ENCODE data around the gene BUD23. TPM values are rescaled to one million over a fixed set of nuclear protein-coding genes. Genes with fewer than 3 reads are reported as not detected.

BUD23 gene
- total and polyA plus RNA-seq, 4 experiments from 2014 or later = 54.3 to 187 (median 87.5) TPM

GRCh38 chr7:73722785-73723184, 39.4 kb downstream of the BUD23 start:
- Mint-ChIP-seq H3K4me3 (no peak overlapping the region), H3K9me3 (no peaks in the 10 kb centered on the region), H3K27me3 (peaks cover under 1 to 2% of the 10 kb centered on the region in 2 donors), H3K36me3 (no peaks in the 10 kb centered on the region), H3K4me1 (peaks cover 8 to 17% (median 9%) of the 10 kb centered on the region in 4 donors), H3K27ac (peak overlapping the region in 1 of 7 donors; percentile 22)
- ChIA-PET POLR2A (ENCODE audit: partially characterized antibody) (no interaction called here), CTCF (ENCODE audit: partially characterized antibody) (interaction anchor here (1.3 to 5.9 kb wide), 4 partner anchors 10 to 115 kb away, joined by 3 to 111 read pairs (median 4); partner anchors contain the start of gene ABHD11)
- Histone ChIP-seq H3K4me3 (ENCODE audit: low read length in 2 of 2) (no peak overlapping the region), H3K36me3 (ENCODE audit: insufficient read depth, low read length) (no peaks in the 10 kb centered on the region), H3K4me1 (ENCODE audit: insufficient read depth, low read length) (peaks cover 15% of the 10 kb centered on the region), H3K9me3 (ENCODE audit: control insufficient read depth in 1 of 2, low read length in 2 of 2) (no peaks in the 10 kb centered on the region), H3K27ac (ENCODE audit: low read depth, low read length) (no peak overlapping the region), H3K27me3 (ENCODE audit: insufficient read depth, low read length) (no peaks in the 10 kb centered on the region)
- DNase-seq = no peak
- intact Hi-C loops (cut with micrococcal nuclease) = no loop called here

- no peak overlapping the region for H3K4me3 Mint-ChIP-seq
- H3K36me3 Mint-ChIP-seq = no peaks in the 10 kb centered on the region
- Histone ChIP-seq H3K4me3 (ENCODE audit: low read length in 2 of 2) (no peak overlapping the region), H3K4me1 (ENCODE audit: insufficient read depth, low read length) (peaks cover 5% of the 10 kb centered on the region), H3K27ac (ENCODE audit: low read depth, low read length) (no peak overlapping the region), H3K9me3 (ENCODE audit: control insufficient read depth in 1 of 2, low read length in 2 of 2) (no peaks in the 10 kb centered on the region), H3K27me3 (ENCODE audit: insufficient read depth, low read length) (no peaks in the 10 kb centered on the region), H3K36me3 (ENCODE audit: insufficient read depth, low read length) (no peaks in the 10 kb centered on the region)
- no peaks in the 10 kb centered on the region for H3K9me3 Mint-ChIP-seq
- ChIA-PET CTCF (ENCODE audit: partially characterized antibody) (interaction anchor here (1.3 to 5.9 kb wide), 3 partner anchors 12 to 116 kb away, joined by 4 to 111 read pairs (median 5); partner anchors contain the start of gene ABHD11), POLR2A (ENCODE audit: partially characterized antibody) (no interaction called here)
- H3K4me1 Mint-ChIP-seq = peaks cover 4 to 9% (median 5%) of the 10 kb centered on the region in 4 donors
- intact Hi-C loops (cut with micrococcal nuclease) = no loop called here
- H3K27ac Mint-ChIP-seq = no peak overlapping the region
- peaks cover 5 to 7% of the 10 kb centered on the region in 2 donors for H3K27me3 Mint-ChIP-seq
- no peak for DNase-seq
These were observed 40.4 kb downstream of the BUD23 start for GRCh38 chr7:73723813-73724212.

- H3K27ac ChIP-seq (ENCODE audit: low read depth, low read length) = no peak overlapping the region
- Mint-ChIP-seq H3K36me3 (no peaks in the 10 kb centered on the region), H3K4me1 (peaks cover 0 to 2% (median 0%) of the 10 kb centered on the region in 4 donors), H3K27me3 (peaks cover 8 to 10% of the 10 kb centered on the region in 2 donors), H3K9me3 (no peaks in the 10 kb centered on the region), H3K4me3 (no peak overlapping the region), H3K27ac (no peak overlapping the region)
- DNase-seq = no peak
- no peaks in the 10 kb centered on the region for H3K4me1 ChIP-seq (ENCODE audit: insufficient read depth, low read length)
- no peaks in the 10 kb centered on the region for H3K27me3 ChIP-seq (ENCODE audit: insufficient read depth, low read length)
- intact Hi-C loops (cut with micrococcal nuclease) = no loop called here
- H3K9me3 ChIP-seq (ENCODE audit: control insufficient read depth in 1 of 2, low read length in 2 of 2) = no peaks in the 10 kb centered on the region
- H3K4me3 ChIP-seq (ENCODE audit: low read length in 2 of 2) = no peak overlapping the region
- CTCF ChIA-PET (ENCODE audit: partially characterized antibody) = interaction anchor here (1.0 to 5.9 kb wide), 8 partner anchors 9 to 135 kb away, joined by 3 to 111 read pairs (median 5); partner anchors contain the start of gene ABHD11
- H3K36me3 ChIP-seq (ENCODE audit: insufficient read depth, low read length) = no peaks in the 10 kb centered on the region
- POLR2A ChIA-PET (ENCODE audit: partially characterized antibody) = interaction anchor here (1.8 kb wide), 1 partner anchor 119 kb away, joined by 9 read pairs; no protein-coding TSS in a partner anchor
These were observed 42.7 kb downstream of the BUD23 start for GRCh38 chr7:73726083-73726466.

GRCh38 chr7:73727952-73728351, 44.6 kb downstream of the BUD23 start:
- intact Hi-C loops (cut with micrococcal nuclease) = no loop called here
- Histone ChIP-seq H3K27ac (ENCODE audit: low read depth, low read length) (no peak overlapping the region), H3K36me3 (ENCODE audit: insufficient read depth, low read length) (no peaks in the 10 kb centered on the region), H3K27me3 (ENCODE audit: insufficient read depth, low read length) (no peaks in the 10 kb centered on the region), H3K9me3 (ENCODE audit: control insufficient read depth in 1 of 2, low read length in 2 of 2) (no peaks in the 10 kb centered on the region), H3K4me1 (ENCODE audit: insufficient read depth, low read length) (no peaks in the 10 kb centered on the region), H3K4me3 (ENCODE audit: low read length in 2 of 2) (no peak overlapping the region)
- CTCF ChIA-PET (ENCODE audit: partially characterized antibody) = interaction anchor here (0.9 to 2.8 kb wide), 4 partner anchors 25 to 121 kb away, joined by 3 to 34 read pairs (median 4); no protein-coding TSS in a partner anchor
- H3K4me1 Mint-ChIP-seq = peaks cover 0 to 2% (median 0%) of the 10 kb centered on the region in 4 donors
- DNase-seq = no peak
- no peaks in the 10 kb centered on the region for H3K9me3 Mint-ChIP-seq
- POLR2A ChIA-PET (ENCODE audit: partially characterized antibody) = no interaction called here
- no peaks in the 10 kb centered on the region for H3K36me3 Mint-ChIP-seq
- H3K4me3 Mint-ChIP-seq = no peak overlapping the region
- H3K27ac Mint-ChIP-seq = peak overlapping the region in 1 of 7 donors; percentile 37
- peaks cover 8 to 10% of the 10 kb centered on the region in 2 donors for H3K27me3 Mint-ChIP-seq

- CTCF ChIA-PET (ENCODE audit: partially characterized antibody) = interaction anchor here (0.9 to 2.8 kb wide), 6 partner anchors 26 to 129 kb away, joined by 3 to 34 read pairs (median 4); no protein-coding TSS in a partner anchor
- Mint-ChIP-seq H3K27me3 (peaks cover 8 to 10% of the 10 kb centered on the region in 2 donors), H3K4me1 (peaks cover 0 to 2% (median 0%) of the 10 kb centered on the region in 4 donors), H3K4me3 (no peak overlapping the region), H3K9me3 (no peaks in the 10 kb centered on the region), H3K27ac (no peak overlapping the region), H3K36me3 (no peaks in the 10 kb centered on the region)
- H3K9me3 ChIP-seq (ENCODE audit: control insufficient read depth in 1 of 2, low read length in 2 of 2) = no peaks in the 10 kb centered on the region
- no peaks in the 10 kb centered on the region for H3K4me1 ChIP-seq (ENCODE audit: insufficient read depth, low read length)
- no peak overlapping the region for H3K27ac ChIP-seq (ENCODE audit: low read depth, low read length)
- H3K4me3 ChIP-seq (ENCODE audit: low read length in 2 of 2) = no peak overlapping the region
- no peaks in the 10 kb centered on the region for H3K36me3 ChIP-seq (ENCODE audit: insufficient read depth, low read length)
- no peak for DNase-seq
- POLR2A ChIA-PET (ENCODE audit: partially characterized antibody) = no interaction called here
- intact Hi-C loops (cut with micrococcal nuclease) = no loop called here
- H3K27me3 ChIP-seq (ENCODE audit: insufficient read depth, low read length) = no peaks in the 10 kb centered on the region
These were observed 45.2 kb downstream of the BUD23 start for GRCh38 chr7:73728551-73728950.

- Mint-ChIP-seq H3K9me3 (no peaks in the 10 kb centered on the region), H3K4me1 (peaks cover 4 to 10% (median 6%) of the 10 kb centered on the region in 4 donors), H3K36me3 (no peaks in the 10 kb centered on the region), H3K4me3 (no peak overlapping the region), H3K27ac (no peak overlapping the region), H3K27me3 (peaks cover 8% of the 10 kb centered on the region in 2 donors)
- ChIA-PET POLR2A (ENCODE audit: partially characterized antibody) (no interaction called here), CTCF (ENCODE audit: partially characterized antibody) (interaction anchor here (1.1 to 2.8 kb wide), 2 partner anchors 124 kb away, joined by 3 to 34 read pairs; no protein-coding TSS in a partner anchor)
- H3K9me3 ChIP-seq (ENCODE audit: control insufficient read depth in 1 of 2, low read length in 2 of 2) = no peaks in the 10 kb centered on the region
- no peak overlapping the region for H3K4me3 ChIP-seq (ENCODE audit: low read length in 2 of 2)
- H3K27ac ChIP-seq (ENCODE audit: low read depth, low read length) = no peak overlapping the region
- intact Hi-C loops (cut with micrococcal nuclease) = no loop called here
- peaks cover 7% of the 10 kb centered on the region for H3K4me1 ChIP-seq (ENCODE audit: insufficient read depth, low read length)
- DNase-seq = no peak
- H3K36me3 ChIP-seq (ENCODE audit: insufficient read depth, low read length) = no peaks in the 10 kb centered on the region
- no peaks in the 10 kb centered on the region for H3K27me3 ChIP-seq (ENCODE audit: insufficient read depth, low read length)
These were observed 47.1 kb downstream of the BUD23 start for GRCh38 chr7:73730485-73730884.

GRCh38 chr7:73732397-73732796, 49.0 kb downstream of the BUD23 start:
- DNase-seq = no peak
- H3K4me1 ChIP-seq (ENCODE audit: insufficient read depth, low read length) = peaks cover 9% of the 10 kb centered on the region
- no peak overlapping the region for H3K4me3 ChIP-seq (ENCODE audit: low read length in 2 of 2)
- H3K9me3 Mint-ChIP-seq = no peaks in the 10 kb centered on the region
- H3K27ac ChIP-seq (ENCODE audit: low read depth, low read length) = no peak overlapping the region
- no peaks in the 10 kb centered on the region for H3K36me3 ChIP-seq (ENCODE audit: insufficient read depth, low read length)
- H3K27me3 Mint-ChIP-seq = peaks cover 8% of the 10 kb centered on the region in 2 donors
- CTCF ChIA-PET (ENCODE audit: partially characterized antibody) = interaction anchor here (0.7 to 9.7 kb wide), 7 partner anchors 10 to 281 kb away, joined by 3 to 142 read pairs (median 3); no protein-coding TSS in a partner anchor
- no peak overlapping the region for H3K4me3 Mint-ChIP-seq
- POLR2A ChIA-PET (ENCODE audit: partially characterized antibody) = no interaction called here
- H3K36me3 Mint-ChIP-seq = peaks cover 0 to 3% of the 10 kb centered on the region in 2 donors
- peaks cover 4 to 20% (median 6%) of the 10 kb centered on the region in 4 donors for H3K4me1 Mint-ChIP-seq
- no peaks in the 10 kb centered on the region for H3K9me3 ChIP-seq (ENCODE audit: control insufficient read depth in 1 of 2, low read length in 2 of 2)
- intact Hi-C loops (cut with micrococcal nuclease) = no loop called here
- no peaks in the 10 kb centered on the region for H3K27me3 ChIP-seq (ENCODE audit: insufficient read depth, low read length)
- H3K27ac Mint-ChIP-seq = no peak overlapping the region

Measured in CD4-positive, alpha-beta memory T cell (primary cell).